ENCODE results near the gene QRICH2.
A peak's percentile ranks its signal among the peaks of the same experiment; 100 is the strongest.
"Not testable (repeated sequence)": the region's sequence is repeated elsewhere in the genome, so short reads cannot be mapped to it uniquely, and the experiment has no call there.

The QRICH2 gene

DNA sequence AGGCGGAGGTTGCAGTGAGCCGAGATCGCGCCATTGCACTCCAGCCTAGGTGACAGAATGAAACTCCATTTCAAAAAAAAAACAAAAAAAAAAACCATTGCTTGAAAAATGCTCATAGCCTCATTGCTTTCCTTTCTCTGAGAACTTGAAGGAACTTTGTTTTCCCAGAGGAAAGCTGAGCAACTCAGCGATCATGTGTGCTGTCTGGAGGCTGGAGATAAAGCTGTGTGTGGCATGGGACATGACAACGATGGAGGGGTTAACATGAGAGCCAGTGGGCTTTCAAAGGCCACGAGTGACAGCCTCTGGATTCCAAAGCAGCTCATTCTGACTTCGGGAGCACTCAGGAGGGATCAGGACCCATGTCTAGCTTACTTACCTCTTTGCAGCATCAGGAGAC lies 21.6 kb upstream of the QRICH2 start:
- DNase-seq: no peak

DNA sequence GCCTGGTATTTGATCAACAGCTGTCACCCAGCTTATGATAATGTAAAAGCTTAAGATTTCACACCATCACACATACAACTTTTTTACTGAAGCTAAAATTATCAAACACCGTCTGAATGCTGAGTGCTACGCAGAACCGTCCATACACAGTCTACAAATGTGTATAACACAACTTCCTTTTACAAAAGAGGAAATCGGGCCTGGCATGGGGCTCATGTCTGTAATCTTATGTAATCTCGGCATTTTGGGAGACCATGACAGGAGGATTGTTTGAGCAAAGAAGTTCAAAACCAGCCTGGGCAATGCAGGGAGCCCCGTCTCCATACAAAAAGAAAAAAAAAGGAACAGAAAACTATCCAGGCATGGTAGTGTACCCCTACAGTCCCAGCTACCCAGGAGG lies 19.6 kb upstream of the QRICH2 start:
- DNase-seq: no peak

DNA sequence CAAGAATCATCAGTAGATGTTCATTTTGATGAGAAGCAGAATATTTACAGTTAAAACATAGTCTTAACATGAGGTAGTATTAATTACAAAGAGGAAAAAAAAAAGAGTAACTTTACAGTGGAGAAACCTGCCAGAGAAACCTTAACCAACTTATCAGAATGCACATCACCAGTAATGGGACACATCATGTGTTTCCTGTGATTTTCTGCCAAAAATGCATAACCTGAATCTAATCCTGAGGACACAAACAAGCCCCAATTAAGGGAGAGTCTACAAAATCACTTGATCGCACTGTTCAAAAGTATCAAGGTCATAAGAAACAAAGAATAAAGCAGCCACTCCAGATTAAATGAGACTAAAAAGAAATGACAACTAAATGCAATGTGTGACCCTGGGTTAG lies 18.2 kb upstream of the QRICH2 start:
- no peak for DNase-seq

DNA sequence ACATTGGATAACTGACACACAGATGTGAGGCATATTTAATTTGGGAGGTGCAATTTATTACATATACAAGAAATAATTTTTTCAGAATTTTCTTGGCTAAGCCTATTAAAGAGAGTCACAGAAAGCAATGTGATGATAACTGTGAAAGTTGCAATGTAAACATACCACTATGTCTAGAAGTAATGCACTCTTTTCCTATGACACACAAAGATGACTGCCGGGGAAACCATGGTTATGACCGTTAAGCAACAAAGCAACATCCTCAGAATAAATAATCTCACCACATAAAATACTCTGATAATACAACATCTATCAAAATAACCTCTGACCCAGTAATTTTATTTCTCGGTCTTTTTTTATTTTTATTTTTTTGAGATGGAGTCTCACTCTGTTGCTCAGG lies 10.5 kb upstream of the QRICH2 start:
- DNase-seq: no peak

DNA sequence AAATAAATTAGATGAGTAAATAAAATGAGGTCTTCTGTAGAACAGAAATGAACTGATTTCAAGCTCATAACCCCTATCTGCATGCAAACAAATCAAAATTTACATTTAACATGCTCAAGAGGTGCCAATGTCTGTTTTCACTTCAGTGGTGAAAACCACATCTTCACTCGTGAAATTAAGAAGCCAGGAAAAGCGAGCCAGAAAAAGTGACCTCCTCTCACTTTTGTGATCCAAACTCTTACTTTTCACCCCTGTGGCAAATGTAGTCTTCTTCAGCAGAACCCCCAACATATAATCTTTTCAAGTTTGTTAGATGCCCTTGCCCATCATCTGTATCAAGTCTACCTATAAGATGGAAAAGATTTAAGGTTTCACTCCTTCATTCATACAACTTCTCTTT lies 9.5 kb upstream of the QRICH2 start:
- no peak for DNase-seq

DNA sequence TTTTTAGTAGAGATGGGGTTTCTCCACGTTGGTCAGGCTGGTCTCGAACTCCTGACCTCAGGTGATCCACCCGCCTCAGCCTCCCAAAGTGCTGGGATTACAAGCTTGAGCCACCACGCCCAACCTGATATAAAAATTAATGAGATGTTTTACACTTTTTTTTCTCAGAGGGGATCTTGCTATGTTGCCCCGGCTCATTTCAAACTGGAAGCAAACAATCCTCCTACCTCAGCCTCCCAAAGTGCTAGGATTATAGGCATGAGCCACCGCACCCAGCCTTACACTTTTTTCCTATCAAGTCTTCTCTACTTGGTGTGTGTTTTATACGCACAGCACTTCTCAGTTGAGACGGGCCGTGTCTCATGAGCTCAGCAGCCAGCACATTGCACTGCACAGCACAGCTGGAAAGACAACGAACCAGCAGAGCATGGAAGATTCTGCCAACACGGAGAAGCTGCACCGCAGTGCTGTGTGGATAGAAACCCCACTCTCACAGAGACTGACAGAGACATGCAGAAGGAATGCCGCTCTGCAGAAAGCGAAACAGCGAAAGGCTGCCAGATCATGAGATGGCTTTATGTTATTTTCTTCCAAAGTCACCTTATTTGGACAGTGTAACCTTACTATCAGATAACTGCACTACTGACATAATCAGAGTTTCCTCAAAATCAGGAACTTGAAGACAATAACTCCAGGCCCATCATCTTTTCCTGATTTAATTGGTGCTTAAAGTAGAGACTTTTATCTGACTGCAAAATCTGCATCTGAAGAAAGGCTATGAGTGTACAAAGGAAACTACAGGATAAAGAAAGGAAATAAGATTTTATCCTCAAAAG lies 6.5 kb upstream of the QRICH2 start:
- no peak for DNase-seq

DNA sequence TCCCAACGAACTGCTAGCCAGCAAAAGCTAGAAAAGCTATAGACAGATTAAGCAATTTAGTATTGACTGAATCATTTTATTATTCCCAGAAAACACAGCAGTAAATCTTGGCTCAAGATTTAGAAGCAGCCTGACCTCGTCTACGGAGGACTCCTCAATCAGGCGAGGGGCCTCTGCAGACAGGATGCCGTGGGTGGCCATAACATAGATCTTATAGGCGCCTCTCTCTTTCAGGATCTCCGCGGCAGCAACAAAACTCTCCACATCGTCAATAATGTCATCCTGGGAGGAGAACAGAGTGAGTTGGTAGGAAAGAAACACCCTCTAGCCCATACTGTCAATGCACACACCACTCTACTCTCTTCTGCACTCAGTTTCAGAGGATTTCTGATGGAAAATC lies 4.7 kb upstream of the QRICH2 start:
- DNase-seq: no peak

DNA sequence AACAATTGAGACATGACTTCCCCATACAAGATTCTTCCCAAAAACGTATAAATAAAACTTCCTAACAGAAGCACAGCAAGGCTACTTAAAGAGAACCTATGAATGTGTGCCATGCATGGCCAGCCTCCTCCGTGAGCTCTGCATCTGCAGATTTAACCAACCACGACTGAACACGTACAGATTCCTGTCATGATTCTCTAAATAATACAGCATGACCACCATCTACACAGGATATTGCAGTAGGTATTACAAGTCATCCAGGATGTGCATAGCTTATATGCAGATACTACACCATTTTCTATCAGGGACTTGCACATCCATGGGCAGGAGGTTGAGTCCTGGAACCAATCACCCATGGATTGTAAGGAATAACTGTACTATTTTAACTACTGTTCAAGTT lies 1.4 kb upstream of the QRICH2 start:
- DNase-seq: no peak

DNA sequence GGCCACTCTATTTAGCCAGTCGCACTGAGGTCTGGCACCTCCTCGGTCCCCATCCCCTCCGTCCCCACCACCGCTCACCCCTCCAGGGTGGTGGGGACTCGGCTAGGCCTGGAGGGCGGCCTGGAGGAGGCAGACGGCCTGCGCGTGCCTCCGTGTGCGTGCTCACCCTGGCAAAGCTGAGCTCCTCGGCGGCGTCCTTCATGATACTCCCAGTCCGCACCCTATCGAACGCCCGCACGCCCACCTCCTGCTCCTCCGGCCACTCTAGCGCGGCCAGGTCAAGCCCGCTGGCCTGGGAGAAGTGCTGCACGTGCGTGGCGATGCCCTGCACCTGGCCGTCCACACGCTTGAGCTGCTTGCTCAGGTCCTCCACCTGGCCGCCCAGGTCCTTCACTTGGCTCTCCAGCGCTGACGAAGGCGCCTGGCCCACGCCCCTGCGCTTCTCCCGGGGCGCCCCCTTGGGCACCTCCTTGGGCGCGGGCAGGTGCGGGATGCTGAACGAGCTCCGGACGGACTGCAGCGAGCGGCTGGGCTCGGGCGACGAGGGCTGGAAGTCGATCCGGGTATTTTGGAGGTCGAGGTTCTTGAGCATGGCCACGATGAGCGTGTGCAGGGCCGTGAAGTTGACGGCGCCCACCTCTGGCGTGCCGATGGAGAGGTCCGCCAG lies 644 bp downstream of the QRICH2 start:
- no peak for DNase-seq

DNA sequence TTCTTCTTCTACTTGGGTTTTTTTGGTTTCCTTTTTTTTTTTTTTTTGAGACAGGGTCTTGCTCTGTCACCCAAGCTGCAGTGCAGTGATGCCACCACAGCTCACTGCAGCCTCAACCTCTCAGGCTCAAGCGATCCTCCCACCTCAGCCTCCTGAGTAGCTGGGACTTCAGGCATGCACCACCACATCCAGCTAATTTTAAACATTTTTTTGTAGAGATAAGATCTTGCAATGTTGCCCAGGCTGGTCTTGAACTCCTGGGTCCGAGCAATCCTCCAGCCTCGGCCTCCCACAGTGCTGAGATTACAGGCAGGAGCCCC lies 3.0 kb downstream of the QRICH2 start:
- DNase-seq: not testable (repeated sequence)

DNA sequence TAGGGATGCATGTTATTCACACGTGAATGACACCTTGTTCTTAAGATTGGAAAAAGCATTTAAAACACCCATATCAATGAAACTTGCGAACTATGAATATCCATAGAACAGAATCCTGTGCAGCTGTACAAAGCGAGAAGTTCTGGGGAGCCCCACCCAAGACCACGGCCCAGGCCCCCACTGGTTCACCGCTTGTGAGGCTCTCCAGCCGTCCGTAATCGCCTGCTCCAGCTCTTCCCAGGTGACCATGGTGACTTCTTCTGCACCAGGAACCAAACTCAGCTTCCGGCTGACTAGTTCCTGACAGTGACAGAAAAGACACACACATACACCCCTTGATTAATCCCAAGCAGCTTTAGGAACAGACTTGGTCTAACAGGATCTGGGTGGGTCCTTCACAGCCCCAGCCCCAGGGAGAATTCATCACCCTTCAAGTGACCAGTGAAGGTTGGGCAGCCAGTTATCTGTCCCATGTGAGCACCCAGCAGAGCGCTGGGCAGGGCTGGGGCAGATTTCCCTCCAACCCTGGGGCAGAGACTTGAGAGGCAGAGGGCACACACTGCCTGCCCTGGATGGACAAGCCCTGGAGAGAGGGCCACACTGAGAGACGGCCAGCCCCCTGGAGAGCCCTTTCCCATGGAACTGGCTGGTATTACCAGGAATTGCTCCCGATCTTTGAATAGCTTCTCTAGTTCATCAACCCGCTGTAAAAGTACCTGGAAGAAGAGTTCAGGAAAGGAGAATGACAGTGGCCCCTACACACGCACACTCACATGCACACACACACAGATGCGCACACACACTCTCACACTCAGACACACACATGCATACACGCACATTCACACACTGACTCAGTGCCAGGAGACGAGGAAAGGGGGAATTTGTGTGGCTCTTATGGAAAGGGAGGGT lies 3.6 kb downstream of the QRICH2 start:
- DNase-seq: no peak

DNA sequence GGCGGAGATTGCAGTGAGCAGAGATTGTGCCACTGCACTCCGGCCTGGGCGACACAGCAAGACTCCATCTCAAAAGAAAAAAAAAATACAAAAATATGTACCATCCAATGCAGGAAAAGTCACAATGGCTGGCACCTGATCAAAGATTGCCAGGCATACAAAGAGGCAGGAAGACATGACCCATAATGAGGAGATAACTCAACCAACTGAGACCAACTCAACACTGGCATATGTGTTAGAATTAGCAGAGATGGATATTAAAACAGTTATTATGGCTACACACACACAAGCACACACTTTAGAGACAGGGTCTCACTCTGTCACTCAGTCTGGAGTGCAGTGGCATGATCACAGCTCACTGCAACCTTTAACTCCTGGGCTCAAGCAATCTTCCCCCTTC lies 10.6 kb downstream of the QRICH2 start:
- no peak for DNase-seq

DNA sequence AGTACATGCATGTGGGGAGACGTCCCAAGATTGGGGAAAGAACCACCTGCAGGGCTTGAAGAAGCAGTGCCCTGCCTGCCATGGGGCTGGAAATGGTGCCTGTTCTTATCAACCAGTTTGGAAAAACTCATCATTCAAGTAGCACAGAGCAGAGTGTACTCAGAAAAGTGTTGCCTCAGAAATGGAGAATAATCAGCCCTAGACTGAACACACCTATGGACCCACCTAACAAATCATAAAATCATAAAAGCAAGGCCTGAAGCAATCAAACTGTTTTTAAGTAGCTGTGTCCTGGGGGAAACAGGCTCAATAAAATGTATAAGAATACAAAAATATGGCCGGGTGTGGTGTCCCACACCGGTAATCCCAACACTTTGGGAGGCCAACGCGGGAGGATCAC lies 11.2 kb downstream of the QRICH2 start:
- no peak for DNase-seq

DNA sequence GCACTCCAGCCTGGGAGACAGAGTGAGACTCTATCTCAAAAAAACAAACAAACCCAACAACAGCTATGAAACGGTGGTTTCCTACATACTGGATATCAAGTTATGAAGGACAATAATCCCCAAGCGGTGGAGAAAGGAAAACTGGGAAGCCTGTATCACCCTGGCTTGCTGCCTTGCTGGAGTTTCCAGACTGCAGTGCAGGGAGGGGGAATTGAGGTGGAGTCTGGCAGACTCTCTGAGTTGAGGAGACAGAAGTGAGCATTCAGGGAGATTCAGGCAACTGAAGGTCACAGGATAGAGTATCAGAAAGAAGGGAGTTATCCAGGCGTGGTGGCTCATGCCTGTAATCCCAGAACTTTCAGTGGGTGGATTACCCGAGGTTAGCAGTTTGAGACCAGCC lies 11.9 kb downstream of the QRICH2 start:
- no peak for DNase-seq

DNA sequence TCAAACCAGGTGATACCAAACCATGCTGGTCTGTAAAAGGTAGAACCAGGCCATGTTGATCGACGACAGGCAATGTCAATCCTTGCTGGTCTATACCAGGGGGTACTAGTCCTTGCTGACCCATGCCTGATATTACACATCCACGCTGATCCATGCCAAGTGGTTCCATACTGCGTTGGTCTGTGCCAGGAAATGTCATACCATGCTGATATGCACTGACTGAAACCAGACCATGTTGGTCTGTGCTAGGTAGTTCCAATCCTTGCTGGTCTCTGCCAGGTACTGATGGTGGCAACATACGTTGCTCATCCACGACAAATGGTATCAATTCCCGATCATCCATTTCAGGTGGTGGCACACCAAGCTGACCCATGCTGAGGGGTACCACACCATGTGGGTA lies 15.0 kb downstream of the QRICH2 start:
- no peak for DNase-seq

DNA sequence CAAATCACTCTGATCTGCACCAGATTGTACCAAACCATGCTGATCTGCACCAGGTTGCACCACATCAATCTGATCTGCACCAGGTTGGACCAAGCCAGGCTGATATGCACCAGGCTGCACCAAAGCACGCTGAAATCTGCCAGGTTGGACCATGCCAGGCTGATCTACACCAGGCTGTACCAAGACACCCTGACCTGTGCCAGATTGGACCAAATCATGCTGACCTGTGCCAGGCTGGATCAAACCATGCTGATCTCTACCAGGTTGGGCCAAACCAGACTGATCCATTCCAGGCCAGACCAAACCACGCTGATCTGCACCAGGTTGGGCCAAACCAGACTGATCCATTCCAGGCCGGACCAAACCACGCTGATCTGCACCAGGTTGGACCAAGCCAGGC lies 15.5 kb downstream of the QRICH2 start:
- DNase-seq: no peak

DNA sequence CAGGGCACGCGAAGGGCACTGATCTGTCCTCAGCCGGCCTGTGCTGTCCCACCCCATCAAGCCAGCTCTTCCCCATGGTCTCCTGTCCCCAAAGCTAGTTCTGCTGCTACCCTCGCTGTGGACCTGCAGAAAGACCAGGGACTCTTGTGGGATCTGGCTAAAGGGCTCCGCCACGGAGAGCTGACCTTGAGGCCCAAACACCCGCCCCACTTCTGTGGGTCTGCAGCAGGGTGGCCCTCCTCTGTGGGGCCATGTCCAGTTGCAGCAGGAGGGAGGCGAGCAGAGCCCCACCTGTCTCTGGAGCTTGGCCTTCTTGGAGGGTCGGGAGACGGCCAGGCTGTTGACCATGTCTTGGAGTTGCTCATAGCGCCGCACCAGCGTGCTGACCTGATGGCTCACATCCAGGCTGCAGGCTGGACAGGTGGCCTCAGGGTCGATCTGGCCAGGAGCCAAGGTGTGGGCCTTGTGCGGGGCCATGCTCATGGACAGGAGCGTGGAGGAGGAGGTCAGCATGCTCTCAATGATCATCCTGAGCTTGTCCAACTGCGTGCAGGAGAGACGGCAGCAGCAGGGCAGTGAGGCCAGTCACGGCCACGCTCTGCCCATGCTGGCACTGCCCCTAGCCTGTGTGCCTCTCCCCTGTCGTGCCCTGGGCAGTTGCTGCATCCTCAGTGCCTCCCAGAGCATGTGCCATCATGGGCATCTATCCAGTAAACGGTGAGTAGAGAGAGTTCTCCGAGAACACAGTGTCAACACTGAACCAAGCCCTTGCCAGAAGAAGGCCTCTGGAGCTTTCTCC lies 26.3 kb downstream of the QRICH2 start:
- peak; percentile 25 for DNase-seq

DNA sequence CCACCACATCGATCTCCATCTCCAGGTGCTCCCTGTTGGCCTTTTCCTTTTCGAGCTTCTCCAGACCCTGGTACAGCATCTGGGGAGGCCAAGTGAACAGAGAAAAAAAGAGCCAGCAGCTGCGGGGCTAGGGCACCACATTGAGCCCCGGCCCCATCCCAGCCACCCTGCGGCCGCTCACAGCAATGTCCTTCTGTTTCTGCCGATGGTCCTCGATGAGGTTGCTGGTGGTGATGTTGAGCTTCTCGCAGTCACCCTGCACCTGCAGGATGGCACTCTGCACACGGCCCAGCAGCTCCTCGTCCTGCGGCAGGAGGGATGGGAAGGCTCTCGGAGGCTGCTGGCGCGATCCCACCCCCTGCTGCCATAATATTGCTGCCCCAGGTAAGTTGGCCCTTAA lies 27.4 kb downstream of the QRICH2 start:
- no peak for DNase-seq

DNA sequence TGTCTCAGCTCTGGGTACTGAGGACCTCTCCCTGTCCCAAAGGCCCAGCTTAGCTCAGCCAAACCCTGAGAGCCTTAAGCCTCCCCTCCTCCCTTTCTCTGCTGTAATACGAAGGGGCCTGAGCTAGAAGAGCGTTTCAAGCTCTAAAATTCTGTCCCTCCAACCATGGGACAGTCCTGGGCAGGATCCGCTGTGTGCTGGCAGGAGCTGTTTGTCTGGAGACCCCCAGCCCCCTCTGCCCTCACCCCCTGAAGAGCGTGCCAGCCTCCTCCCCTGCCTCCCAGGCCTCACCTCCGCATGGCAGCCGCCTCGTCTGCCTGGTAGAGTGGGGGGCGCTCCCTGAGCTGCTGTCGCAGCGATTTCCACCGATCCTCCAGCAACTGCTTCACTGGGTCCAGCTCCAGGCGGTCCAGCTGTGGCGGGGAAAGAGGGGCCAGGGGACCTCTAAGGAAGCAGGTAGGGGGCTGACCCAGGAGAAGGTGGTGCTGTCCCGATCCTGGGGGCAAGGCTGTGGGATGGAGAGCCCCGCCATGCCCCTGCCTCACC lies 28.3 kb downstream of the QRICH2 start:
- DNase-seq: no peak

DNA sequence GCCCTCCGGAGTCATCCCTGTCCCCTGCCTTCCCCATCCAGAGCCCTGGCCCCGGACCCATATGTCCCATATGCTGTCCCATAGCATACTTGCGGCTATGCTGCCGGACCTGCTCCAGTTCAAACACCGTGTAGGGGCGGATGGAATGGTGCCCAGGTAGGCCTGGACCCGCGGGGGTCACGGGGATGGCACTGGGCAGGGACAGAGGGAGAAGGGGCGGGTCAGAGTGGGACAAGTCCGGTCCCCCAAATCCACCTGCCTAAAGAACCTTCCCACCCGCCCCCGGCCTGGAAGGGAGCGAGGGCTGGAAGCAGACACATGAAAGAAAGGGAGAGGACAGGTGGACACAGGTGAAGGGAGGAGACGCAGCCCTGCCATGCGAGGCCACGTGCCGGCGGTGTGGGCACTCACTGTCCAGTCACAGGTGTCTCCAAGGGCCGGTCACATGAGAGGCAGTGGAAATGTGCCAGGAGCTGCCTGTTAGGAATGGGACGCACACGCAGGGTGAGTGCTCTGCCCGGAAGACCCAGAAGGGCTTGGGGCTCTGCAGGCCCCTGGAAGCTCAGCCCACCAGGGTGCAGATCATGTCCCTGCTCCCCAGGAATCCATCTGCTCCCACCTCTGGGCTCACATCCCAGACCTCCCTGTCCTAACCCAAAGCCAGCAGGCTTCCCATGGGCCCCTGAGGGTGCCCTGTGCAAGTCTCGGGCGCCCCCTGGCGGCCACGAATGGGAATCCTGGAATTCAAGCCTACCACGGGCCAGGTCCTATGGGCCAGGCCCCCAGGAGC lies 28.9 kb downstream of the QRICH2 start:
- DNase-seq: peak; percentile 54

DNA sequence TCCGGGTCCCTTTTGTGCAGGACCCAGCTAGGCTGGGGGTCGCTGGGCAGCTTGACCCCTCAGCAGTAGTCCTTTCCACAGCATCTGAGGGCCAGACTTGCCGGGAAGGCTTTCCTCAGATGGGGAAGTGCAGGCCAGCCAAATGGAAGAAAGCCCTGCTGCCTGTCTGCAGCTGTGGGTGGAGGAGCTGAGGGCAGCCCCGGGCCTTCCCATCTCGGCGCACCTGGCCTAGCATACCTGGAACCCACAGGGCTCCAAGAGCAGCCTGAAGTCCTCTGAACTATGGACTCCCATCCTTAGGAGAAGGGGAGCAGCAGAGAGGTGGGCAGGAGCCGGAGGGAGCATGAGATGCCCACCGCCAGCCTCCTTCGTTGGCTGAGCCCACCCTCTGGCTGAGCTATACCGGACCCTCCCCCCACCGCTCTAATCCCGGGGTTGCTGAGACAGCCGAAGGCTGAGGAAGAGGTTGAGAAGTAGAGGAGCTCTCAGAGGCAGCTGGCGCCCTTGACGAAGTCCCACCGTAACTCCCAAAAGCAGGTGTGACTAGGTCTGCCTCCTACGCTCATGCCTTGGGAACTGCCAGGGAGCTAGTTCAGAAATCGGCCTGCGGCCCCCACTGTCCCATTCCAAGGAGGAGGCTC lies 29.7 kb downstream of the QRICH2 start:
- no peak for DNase-seq
